Breast epithelium (tissue), 4 donors: Measurements from ENCODE around the gene SRGAP2B. TPM values are rescaled to one million over a fixed set of nuclear protein-coding genes. Genes with fewer than 3 reads are reported as not detected.
"Not testable (repeated sequence)": the region's sequence is repeated elsewhere in the genome, so short reads cannot be mapped to it uniquely, and the experiment has no call there.

Experiments used
- DNase-seq, 2 donors: peaks; one replicate each; pipeline ENCODE4 v3.0.0-alpha.2; 2019; ENCODE audit warnings: low spot score in 2 of 2
- H3K27ac ChIP-seq, 2 donors: fragments of 200-600 bp; sonication (generic) in 1 of 2; one replicate each; pipeline ENCODE4 v1.5.1; 2016 to 2019; ENCODE audit warnings: mild to moderate bottlenecking in 1 of 2
- H3K27me3 ChIP-seq, 2 donors: fragments of 200-600 bp; sonication (generic) in 1 of 2; one replicate each; pipeline versions ENCODE4 v1.5.1 to v1.6.0; 2017 to 2019; ENCODE audit warnings: control low read depth in 1 of 2, mild to moderate bottlenecking in 1 of 2
- H3K36me3 ChIP-seq: fragments of 200-600 bp; one replicate; pipeline ENCODE4 v1.5.1; 2019
- H3K4me1 ChIP-seq, 2 donors: fragments of 200-600 bp; sonication (generic); one replicate each; pipeline ENCODE4 v1.5.1; 2016 to 2019; ENCODE audit warnings: control low read depth in 1 of 2
- H3K4me3 ChIP-seq, 3 donors: fragments of 200-600 bp; sonication (generic); 1 replicate in 2 of 3; 2 replicates in 1 of 3; pipeline ENCODE4 v1.5.1; 2016 to 2019; ENCODE audit warnings: mild to moderate bottlenecking in 3 of 3, moderate library complexity in 2 of 3
- H3K9me3 ChIP-seq, 2 donors: fragments of 200-600 bp; sonication (generic) in 1 of 2; one replicate each; pipeline ENCODE4 v1.5.1; 2016 to 2019; ENCODE audit warnings: control low read depth in 1 of 2
- intact Hi-C: fragments of 100-400 bp; cut with DNase I; formaldehyde crosslinking; loops from one replicate; pipeline ENCODE4 v1.15.1; 2023; ENCODE audit warnings: low total_unique reads
- total RNA-seq, 3 donors: library from RNA; depleted of rRNA; stranded (reverse); fragments of >200 nt; gene quantifications; one replicate each; pipeline ENCODE4 v1.1.0, GENCODE V29; 2016

The SRGAP2B gene
- total RNA-seq, 3 donors from 2014 or later = 12.0 to 21.8 (median 14.4) TPM

GRCh38 chr1:145077872-145078786 lies 17.0 kb downstream of the SRGAP2B start:
- H3K9me3 ChIP-seq, H3K27me3 ChIP-seq, H3K27ac ChIP-seq, H3K4me3 ChIP-seq, intact Hi-C loops, H3K4me1 ChIP-seq, DNase-seq, H3K36me3 ChIP-seq: not testable (repeated sequence)

GRCh38 chr1:145076877-145077276 lies 18.3 kb downstream of the SRGAP2B start:
- H3K4me3 ChIP-seq, intact Hi-C loops, DNase-seq, H3K4me1 ChIP-seq, H3K36me3 ChIP-seq, H3K27me3 ChIP-seq, H3K9me3 ChIP-seq, H3K27ac ChIP-seq: not testable (repeated sequence)

GRCh38 chr1:145074021-145074559 lies 21.0 kb downstream of the SRGAP2B start:
- H3K9me3 ChIP-seq, H3K36me3 ChIP-seq, H3K4me3 ChIP-seq, DNase-seq, H3K27me3 ChIP-seq, H3K27ac ChIP-seq, H3K4me1 ChIP-seq, intact Hi-C loops: not testable (repeated sequence)

- intact Hi-C loops, H3K4me3 ChIP-seq, H3K9me3 ChIP-seq, H3K36me3 ChIP-seq, H3K27ac ChIP-seq, H3K27me3 ChIP-seq, H3K4me1 ChIP-seq, DNase-seq: not testable (repeated sequence)
Measured at GRCh38 chr1:145071569-145071968, 23.6 kb downstream of the SRGAP2B start.

- H3K9me3 ChIP-seq, H3K4me3 ChIP-seq, H3K27me3 ChIP-seq, H3K36me3 ChIP-seq, DNase-seq, intact Hi-C loops, H3K27ac ChIP-seq, H3K4me1 ChIP-seq: not testable (repeated sequence)
Measured at GRCh38 chr1:145066486-145066885, 28.6 kb downstream of the SRGAP2B start.

GRCh38 chr1:145065194-145065826 lies 29.8 kb downstream of the SRGAP2B start:
- H3K27ac ChIP-seq, H3K36me3 ChIP-seq, DNase-seq, intact Hi-C loops, H3K27me3 ChIP-seq, H3K4me1 ChIP-seq, H3K4me3 ChIP-seq, H3K9me3 ChIP-seq: not testable (repeated sequence)

GRCh38 chr1:145063941-145064648 lies 31.0 kb downstream of the SRGAP2B start:
- H3K9me3 ChIP-seq, H3K4me1 ChIP-seq, intact Hi-C loops: not testable (repeated sequence)

GRCh38 chr1:145063285-145063684 lies 31.8 kb downstream of the SRGAP2B start:
- H3K36me3 ChIP-seq, H3K27me3 ChIP-seq, intact Hi-C loops, H3K4me3 ChIP-seq, H3K27ac ChIP-seq, H3K4me1 ChIP-seq, H3K9me3 ChIP-seq, DNase-seq: not testable (repeated sequence)

More at GRCh38 chr1:145063941-145064648, 31.0 kb downstream of the SRGAP2B start:
- H3K4me3 ChIP-seq, H3K27me3 ChIP-seq, H3K36me3 ChIP-seq, H3K27ac ChIP-seq, DNase-seq: not testable (repeated sequence)

- intact Hi-C loops, H3K4me3 ChIP-seq, H3K4me1 ChIP-seq, H3K27ac ChIP-seq, H3K36me3 ChIP-seq, H3K9me3 ChIP-seq, H3K27me3 ChIP-seq, DNase-seq: not testable (repeated sequence)
Measured at GRCh38 chr1:145058184-145058583, 36.9 kb downstream of the SRGAP2B start.

- H3K9me3 ChIP-seq, H3K4me1 ChIP-seq, DNase-seq, H3K36me3 ChIP-seq, H3K27me3 ChIP-seq, intact Hi-C loops, H3K4me3 ChIP-seq, H3K27ac ChIP-seq: not testable (repeated sequence)
Measured at GRCh38 chr1:145055217-145055760, 39.8 kb downstream of the SRGAP2B start.

- H3K4me3 ChIP-seq, DNase-seq, H3K27ac ChIP-seq, H3K9me3 ChIP-seq, H3K4me1 ChIP-seq, H3K36me3 ChIP-seq, intact Hi-C loops, H3K27me3 ChIP-seq: not testable (repeated sequence)
Measured at GRCh38 chr1:145053428-145053827, 41.7 kb downstream of the SRGAP2B start.

GRCh38 chr1:145052019-145052776 lies 42.9 kb downstream of the SRGAP2B start:
- H3K4me3 ChIP-seq, H3K27me3 ChIP-seq, H3K36me3 ChIP-seq, H3K9me3 ChIP-seq, H3K27ac ChIP-seq, DNase-seq, H3K4me1 ChIP-seq, intact Hi-C loops: not testable (repeated sequence)
